ENCODE measurements around the gene OXT.
A peak's percentile ranks its signal among the peaks of the same experiment; 100 is the strongest.
"Not testable (repeated sequence)": the region's sequence is repeated elsewhere in the genome, so short reads cannot be mapped to it uniquely, and the experiment has no call there.

OXT gene

GRCh38 chr20:3047486-3048419, 23.7 kb upstream of the OXT start:
- DNase-seq (ENCODE audit: low spot score): no peak

DNA sequence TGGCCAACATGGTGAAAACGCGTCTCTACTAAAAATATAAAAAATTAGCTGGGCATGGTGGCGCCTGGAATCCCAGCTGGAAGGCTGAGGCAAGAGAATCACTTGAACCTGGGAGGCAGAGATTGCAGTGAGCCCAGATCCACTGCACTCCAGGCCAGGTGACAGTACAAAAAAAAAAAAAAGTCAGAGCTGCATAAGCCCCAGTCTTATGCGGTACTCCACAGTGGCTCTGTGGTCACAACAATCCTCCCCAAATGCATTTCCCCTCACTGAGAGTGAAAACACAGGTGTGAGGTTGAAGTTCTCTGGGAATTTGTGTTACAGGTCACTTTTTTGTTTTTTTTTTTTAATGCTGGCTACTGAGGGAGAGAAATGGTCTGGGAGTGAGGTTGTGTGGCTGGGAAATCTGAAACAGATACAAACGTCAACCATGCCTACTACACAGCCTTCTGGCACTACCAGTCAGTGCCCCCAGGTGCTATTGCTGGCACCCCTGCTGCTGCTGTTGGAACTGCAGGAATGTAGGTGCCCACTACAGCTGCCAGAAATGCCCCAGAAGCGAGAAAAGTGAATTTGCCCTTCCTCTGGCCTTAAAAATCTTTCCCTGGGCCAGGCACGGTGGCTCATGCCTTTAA, 19.9 kb upstream of the OXT start:
- no peak for DNase-seq (ENCODE audit: low spot score)

- DNase-seq (ENCODE audit: low spot score): no peak
These were observed 11.9 kb upstream of the OXT start for GRCh38 chr20:3059489-3059888.

- DNase-seq (ENCODE audit: low spot score): not testable (repeated sequence)
These were observed 7.3 kb upstream of the OXT start for GRCh38 chr20:3064119-3064518.

GRCh38 chr20:3067139-3068014, 4.0 kb upstream of the OXT start:
- DNase-seq (ENCODE audit: low spot score): no peak

DNA sequence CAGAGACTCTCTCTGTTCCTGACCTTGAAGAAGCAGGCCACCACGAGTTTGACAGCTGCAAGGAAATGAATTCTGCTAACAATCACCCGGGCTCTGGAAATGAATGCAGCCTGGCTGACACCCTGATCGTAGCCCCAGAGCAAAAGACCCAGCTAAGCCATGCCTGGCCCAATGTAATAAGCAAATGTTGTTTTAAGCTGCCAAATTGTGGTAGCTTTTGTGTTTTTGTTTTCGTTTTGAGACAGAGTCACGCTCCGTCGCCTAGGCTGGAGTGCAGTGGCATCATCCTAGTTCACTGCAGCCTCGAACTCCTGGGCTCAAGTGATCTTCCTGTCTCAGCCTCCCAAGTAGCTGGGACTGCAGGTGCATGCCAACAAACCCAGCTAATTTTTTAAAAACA, 3.3 kb upstream of the OXT start:
- DNase-seq (ENCODE audit: low spot score): no peak

DNA sequence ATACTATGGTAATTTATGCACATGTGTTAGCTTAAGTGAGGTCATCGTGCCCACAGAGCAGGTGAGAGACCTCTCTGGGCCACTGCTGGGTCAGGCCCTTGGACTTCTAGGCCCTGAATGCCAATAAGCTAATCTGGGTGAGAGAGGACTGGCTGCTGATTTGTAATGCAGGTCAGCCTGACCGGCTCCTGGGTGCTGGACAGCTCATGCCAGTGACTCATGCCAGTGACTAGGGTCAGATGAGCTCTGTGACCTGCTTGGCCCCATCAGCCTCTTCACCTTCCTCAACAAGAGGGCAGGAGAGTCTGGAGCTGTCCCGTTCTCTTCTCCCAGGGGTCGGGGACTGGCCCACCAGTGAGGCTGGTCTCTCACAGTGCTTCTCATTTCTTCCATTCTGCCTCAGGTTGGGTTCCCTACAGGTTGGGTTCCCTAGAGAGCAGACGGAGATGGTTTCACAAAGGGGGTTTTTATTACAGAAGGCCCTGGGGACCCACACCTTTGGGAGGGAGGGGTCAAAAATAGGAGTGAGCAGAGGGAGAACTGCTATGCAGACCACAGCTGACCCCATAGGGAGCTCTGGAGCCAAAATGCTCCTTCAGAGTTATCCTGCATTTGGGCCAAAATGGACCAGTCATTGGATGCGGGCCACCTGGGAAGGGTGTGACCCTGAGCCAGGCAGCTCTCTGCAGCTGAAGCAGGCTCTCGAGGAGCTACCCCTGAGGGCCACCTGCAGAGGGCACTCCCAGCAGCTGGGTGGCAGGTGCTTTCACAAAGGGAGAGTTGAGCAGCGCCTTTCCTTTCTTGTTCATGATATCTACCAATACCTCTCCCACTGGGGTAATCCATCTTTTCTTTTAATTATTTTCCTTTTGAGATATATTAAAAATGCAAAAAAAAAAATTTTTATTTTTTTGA, 2.2 kb upstream of the OXT start:
- peak; percentile 87 for DNase-seq (ENCODE audit: low spot score)

DNA sequence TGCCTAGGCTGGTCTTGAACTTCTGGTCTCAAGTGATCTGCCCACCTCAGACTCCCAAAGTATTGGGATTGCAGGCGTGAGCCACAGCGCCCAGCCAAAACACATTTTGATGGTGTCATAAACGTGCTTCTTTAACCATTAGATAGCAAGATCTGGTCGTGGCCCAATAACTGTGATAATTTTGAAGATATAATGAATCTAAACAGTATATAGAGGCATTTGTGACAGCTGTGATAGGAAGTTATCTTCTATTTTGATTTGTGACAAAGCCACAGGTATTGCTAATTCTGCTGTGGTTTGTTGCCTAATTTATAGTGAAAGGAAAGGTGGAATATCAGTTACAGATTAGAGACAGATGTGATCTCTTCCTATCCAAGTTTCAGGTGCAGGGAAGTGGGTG, 695 bp upstream of the OXT start:
- no peak for DNase-seq (ENCODE audit: low spot score)

GRCh38 chr20:3071266-3071609, 182 bp upstream of the OXT start:
- DNase-seq (ENCODE audit: low spot score): no peak

- DNase-seq (ENCODE audit: low spot score): no peak
These were observed 1.3 kb downstream of the OXT start for GRCh38 chr20:3072530-3073250.

DNA sequence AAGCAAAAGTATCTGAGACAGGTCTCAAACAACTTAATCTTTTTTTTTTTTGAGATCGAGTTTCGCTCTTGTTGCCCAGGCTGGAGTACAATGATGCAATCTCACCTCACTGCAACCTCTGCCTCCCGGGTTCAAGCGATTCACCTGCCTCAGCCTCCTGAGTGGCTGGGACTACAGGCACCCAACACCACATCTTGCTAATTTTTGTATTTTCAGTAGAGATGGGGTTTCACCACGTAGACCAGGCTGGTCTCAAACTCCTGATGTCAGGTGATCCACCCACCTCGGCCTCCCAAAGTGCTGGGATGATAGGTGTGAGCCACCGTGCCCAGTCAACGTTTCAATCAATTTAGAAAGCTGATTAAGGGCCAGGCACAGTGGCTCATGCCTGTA, 1.8 kb downstream of the OXT start:
- not testable (repeated sequence) for DNase-seq (ENCODE audit: low spot score)

DNA sequence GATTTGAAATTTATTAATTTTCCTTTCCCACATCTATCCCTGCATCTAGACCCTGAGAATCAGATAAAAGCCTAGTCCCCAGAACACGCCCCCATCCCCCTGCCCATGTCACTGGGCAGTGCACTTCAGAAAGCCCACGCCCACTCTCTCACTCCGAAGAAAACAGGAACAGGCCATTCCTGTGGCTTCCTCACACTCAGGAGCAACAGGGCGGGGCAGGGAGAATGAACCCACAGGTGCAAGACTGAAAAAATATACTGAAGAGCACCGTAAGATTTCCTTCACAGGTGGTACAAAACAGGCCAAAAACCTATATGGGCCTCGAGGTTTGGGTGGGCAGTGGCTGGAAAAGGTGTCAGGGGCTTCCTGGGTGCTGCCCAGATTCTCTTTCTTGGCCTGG, 3.4 kb downstream of the OXT start:
- DNase-seq (ENCODE audit: low spot score): no peak

- not testable (repeated sequence) for DNase-seq (ENCODE audit: low spot score)
These were observed 3.9 kb downstream of the OXT start for GRCh38 chr20:3075315-3075714.

GRCh38 chr20:3077618-3078134, 6.3 kb downstream of the OXT start:
- no peak for DNase-seq (ENCODE audit: low spot score)

GRCh38 chr20:3080939-3081388, 9.5 kb downstream of the OXT start:
- DNase-seq (ENCODE audit: low spot score): no peak

- DNase-seq (ENCODE audit: low spot score): no peak
These were observed 10.2 kb downstream of the OXT start for GRCh38 chr20:3081641-3082040.

DNA sequence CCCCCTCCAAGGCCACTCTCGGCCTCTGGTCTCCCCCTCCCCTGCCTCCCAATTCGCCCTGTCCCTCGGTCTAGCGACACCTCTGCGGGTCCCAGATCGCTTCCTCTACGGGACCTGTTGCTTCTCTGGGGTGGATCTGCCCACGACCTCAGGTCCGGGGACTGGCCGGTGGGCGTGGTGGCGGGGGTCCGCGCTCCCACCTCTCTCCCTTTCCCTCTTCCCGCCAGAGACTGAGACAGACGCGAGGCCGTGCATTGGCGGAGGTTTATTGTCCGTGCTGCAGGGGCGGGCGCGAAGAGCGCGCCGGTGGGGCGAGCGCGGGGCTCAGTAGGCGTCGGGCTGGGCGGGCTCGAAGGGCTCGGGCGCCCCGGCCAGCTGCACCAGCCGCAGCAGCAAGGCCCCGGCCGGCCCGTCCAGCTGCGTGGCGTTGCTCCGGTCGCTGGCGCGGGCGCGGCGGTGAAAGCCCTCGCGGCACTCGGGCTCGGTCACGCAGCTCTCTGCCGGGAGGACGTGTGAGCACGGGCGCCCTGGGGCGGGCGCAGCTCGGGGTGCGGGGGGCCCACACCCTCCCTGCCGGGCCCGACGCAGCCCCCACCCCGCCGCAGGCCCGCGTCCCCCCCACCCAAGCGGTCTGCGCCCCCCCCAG, 11.0 kb downstream of the OXT start:
- no peak for DNase-seq (ENCODE audit: low spot score)

GRCh38 chr20:3082955-3083952, 11.8 kb downstream of the OXT start:
- no peak for DNase-seq (ENCODE audit: low spot score)
